GM18520 (cell line): ENCODE data around the gene SYNE3.

ENCODE experiments used
- ATAC-seq: cut with Tn5 transposase; IDR thresholded peaks from one replicate; pipeline ENCODE4 v1.9.1; 2021; ENCODE audit not compliant: unreplicated experiment

Gene SYNE3

DNA sequence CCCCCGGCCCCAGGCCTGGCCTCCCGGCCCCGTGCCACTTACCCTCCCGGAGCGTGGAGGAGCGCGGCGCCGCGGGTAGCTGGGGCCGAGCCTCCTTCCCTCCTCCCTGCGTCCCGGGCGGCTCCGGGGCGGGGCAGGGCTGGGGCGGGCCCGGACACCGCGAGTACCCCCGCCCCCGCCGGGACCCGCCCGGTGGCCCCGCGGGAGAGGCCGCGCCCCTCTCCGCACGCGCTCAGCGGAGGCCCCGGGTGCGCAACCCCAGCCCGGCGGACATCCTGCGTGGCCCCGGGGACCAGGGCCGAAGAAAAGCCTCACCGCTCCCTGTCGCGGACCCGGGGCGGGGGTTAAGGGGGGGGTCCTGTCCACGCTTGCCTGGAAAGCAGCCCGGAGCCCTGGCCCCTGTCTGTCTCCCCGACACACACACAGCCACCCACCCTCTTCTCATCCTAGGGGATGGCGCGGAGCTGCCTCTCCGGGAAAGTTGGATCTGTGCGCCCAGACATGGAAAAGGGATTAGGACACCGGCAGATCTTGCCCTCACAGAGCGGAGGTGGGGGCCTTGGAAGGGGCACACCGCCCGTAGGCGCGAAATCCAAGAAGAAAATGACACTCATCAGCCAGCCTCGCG is at the start of gene SYNE3:
TSS of gene SYNE3 (minus strand) at position 97 of the 628 bp plus-strand sequence. CDS start 40,829 bp downstream, outside the sequence.
- peak; percentile 21 for ATAC-seq

- no peak for ATAC-seq
These were observed 47.6 kb upstream of the SYNE3 start for GRCh38 chr14:95564060-95564459.

- ATAC-seq, result no peak
These were observed 46.6 kb upstream of the SYNE3 start for GRCh38 chr14:95562892-95563685.

DNA sequence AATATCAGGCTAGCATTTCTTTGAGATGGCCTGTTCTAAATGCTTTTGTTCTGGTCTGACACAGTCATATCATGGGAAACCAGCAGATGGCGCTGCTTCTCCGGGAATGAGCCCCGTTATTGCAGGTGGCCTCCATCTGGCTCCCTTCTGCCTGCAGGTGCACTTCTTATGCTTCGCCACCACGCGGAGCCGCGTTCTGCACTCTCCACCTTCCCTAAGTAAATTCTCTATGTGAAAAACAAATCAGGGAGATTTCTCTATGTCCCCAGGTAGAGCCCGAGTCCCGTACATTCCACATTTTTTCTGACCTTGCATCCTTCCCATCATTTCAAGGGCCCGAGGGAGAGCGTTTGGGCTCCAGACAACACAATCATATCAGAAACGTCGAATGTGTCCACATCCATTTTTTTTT is 44.6 kb upstream of the SYNE3 start:
- ATAC-seq, result peak; percentile 63

- no peak for ATAC-seq
These were observed 42.8 kb upstream of the SYNE3 start for GRCh38 chr14:95559203-95559602.

DNA sequence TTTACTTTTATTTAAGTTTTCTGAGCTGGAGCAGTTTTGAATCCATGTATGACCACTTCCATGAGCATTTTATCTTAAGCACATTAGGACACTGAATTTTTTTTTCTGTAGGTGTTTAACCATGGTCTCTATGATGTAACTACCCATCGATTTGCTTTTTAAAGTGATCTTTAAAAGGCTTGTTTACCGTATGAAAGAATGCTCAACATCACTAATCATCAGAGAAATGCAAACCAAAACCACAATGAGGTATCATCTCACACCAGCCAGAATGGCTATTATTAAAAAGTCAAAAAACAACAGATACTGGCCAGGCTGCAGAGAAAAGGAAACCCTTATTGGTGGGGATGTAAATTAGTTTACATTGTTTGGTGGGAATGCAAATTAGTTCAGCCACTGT is 41.4 kb upstream of the SYNE3 start:
- no peak for ATAC-seq

DNA sequence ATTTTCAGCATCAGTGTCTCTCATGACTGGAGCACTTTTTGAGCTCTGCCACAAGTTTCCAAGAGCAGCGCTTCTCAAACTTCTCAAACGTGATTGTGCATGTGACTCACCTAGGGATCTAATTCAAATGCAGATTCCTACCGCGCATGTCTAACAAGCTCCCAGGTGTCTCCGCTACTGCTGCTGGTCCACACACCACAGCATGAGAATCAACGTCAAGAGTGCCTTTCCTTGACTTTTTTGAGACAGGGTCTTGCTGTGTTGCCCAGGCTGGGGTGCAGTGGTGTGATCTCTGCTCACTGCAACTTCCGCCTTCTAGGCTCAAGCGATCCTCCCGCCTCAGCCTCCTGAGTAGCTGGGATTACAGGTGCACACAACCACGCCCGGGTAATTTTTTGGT is 40.8 kb upstream of the SYNE3 start:
- no peak for ATAC-seq

- no peak for ATAC-seq
These were observed 38.6 kb upstream of the SYNE3 start for GRCh38 chr14:95555053-95555452.

DNA sequence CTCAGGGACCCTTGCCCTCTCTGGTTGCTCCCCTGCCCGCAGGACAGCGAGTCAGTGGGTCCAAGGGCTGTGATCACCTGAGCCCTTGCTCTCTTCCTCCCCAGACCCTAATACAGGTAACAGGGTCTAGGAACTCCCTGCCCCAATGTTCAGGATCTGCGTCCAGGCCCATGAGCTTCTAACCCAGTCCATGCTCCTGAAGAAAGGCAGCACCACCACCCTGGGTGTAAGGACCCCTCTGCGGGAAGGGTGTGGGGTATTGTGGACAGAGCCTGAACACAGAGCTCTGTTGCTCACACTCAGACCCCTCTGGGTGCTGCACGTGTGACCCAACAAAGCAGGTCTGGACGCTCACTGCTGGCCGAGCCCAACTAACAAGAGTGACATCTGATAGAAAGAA is 36.7 kb upstream of the SYNE3 start:
- no peak for ATAC-seq

GRCh38 chr14:95551435-95551834 is 35.0 kb upstream of the SYNE3 start:
- no peak for ATAC-seq

DNA sequence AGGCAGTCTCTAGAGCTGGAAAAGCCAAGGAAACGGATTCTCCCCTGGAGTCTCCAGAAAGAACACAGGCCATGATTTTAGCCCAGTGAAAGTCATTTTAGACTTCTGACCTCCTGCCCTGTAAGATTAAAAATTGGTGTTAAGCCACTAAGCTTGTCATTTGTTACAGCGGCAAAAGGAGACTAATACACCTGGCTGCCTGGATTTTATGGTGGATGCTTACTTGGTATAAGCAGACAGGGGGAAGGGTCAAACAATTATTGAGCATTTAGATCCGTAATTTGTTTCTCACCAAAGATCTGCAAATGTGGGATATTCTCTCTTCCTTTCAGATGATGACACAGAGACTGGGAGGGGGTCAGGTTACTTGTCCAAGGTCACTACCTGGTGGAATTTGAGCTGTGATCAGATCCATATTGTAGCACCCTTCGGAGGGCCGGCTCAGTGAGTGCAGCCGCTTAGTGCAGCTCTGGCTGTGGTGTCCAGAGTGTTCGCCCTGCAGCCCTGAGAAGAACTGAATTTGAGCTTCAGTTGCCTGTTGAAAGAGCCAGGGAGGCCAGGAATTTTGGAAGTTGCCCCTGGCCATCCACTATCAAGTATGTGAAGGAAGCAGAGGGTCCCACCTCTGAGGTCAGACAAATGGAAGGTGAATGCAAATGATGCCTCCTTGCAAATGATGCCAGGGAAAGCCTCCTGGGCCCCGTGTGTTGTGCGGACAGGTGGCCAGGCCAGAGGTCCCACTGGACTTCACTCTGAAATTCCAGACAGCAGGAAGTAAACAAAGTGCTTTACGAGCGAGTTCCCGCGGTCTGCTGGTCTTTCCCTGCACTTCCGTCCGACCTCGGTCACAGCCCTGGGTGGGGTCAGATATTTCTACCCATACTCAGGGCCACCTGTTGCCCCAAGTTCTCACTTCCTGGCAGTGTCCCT is 33.5 kb upstream of the SYNE3 start:
- no peak for ATAC-seq

GRCh38 chr14:95548328-95548929 is 32.0 kb upstream of the SYNE3 start:
- ATAC-seq, result no peak

GRCh38 chr14:95547626-95548327 is 31.3 kb upstream of the SYNE3 start:
- no peak for ATAC-seq

DNA sequence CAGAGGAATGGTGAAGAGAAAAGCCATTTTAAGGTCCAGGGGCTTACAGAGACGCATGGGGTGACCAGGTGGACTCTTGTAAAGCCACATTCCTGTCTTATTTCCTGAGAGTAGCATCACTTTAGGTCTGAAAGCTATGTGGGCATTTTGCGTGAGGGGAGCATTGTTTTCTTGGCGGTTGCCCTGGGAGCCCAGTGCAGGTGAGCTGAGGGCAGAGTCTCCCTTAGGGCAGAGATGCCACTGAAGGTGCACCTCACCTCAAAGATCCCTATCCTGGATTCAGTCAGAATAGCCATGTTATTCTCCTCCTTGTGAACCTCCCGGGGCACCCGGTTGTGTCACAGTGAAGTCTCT is 30.8 kb upstream of the SYNE3 start:
- ATAC-seq, result no peak

DNA sequence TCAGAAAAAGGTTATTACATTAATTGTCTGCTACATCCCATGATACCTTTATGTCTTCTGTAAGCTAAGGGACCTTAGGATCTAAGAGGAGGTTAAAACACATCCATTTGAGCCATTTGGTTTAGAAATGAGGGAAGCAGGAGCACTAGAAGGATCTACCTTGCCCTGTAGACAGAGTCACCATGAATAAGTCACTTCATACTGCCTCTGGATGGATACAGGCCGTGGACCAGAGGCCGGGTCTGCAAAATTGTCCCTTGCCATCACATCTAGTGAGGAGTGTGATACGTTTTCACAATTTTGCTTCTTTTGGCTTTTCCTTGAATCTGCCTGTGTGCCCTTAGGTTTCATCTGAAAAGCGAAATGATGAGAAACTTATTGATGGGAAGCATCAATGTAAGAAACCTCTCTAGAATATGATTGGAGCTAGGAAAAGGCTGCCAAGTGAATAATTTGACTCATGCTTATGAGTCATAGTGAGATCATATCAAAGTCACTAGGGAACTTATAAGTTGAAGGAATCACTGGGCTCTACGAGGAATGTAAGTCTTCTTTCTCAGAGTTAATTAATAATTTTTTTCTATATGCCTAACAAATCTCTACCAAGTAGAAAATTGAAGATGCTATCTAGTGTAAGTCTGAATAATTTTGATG is 29.2 kb upstream of the SYNE3 start:
- ATAC-seq, result no peak

DNA sequence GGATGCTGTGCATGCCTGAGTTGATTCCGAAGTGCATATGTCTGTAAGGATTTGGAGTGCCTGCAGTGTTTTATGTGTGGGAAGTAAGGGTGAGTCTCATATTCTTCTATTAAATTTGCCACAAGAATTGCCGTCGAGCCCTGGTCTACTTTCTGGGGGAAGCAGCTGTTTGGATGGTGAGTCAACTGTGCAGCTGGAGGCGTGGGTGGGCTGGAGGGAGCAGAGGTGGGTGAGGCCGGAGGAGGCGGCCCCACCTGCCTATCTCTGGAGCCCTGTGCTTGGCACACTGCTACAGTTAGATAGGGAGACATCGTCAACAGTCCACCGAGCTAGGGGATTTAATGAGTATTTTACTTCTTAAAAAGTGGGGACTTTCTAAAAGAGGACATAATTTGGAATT is 28.1 kb upstream of the SYNE3 start:
- ATAC-seq, result no peak

- no peak for ATAC-seq
These were observed 26.6 kb upstream of the SYNE3 start for GRCh38 chr14:95543021-95543420.

- no peak for ATAC-seq
These were observed 25.8 kb upstream of the SYNE3 start for GRCh38 chr14:95541932-95542930.

DNA sequence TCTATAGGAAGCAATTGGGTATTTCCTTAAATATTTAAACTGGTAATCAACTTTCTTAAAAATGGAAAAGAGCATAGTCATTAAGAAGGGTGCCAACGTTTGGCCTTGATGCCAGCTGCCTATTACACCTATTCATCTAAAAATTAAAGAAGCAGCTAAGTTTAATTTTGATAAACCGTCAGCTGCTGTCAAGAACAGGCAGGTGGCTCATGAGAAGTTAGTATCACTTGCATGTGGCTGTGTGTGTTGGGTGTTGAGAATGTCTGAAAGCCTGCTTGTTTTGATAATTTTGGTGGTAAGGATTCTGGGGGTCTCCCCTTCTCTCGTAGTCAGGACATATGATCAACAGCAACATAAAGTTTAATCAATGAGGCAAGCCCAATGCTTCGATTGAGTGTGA is 24.9 kb upstream of the SYNE3 start:
- ATAC-seq, result no peak
